GM18870 (cell line): ENCODE data around the gene LRRC8A.
"Not testable (repeated sequence)": the region's sequence is repeated elsewhere in the genome, so short reads cannot be mapped to it uniquely, and the experiment has no call there.

ENCODE experiments used
- ATAC-seq: cut with Tn5 transposase; IDR thresholded peaks from one replicate; pipeline ENCODE4 v1.9.1; 2021; ENCODE audit warnings: moderate library complexity; ENCODE audit not compliant: unreplicated experiment

The LRRC8A gene

GRCh38 chr9:128920381-128921058 lies 38.6 kb downstream of the LRRC8A start, which contains the start of gene PHYHD1:
Gene PHYHD1 (plus strand): TSS chr9:128920982. CDS start chr9:128922324, 1,342 bp downstream.
- no peak for ATAC-seq

- ATAC-seq = no peak
Observed at GRCh38 chr9:128921881-128922763, 40.2 kb downstream of the LRRC8A start.

DNA sequence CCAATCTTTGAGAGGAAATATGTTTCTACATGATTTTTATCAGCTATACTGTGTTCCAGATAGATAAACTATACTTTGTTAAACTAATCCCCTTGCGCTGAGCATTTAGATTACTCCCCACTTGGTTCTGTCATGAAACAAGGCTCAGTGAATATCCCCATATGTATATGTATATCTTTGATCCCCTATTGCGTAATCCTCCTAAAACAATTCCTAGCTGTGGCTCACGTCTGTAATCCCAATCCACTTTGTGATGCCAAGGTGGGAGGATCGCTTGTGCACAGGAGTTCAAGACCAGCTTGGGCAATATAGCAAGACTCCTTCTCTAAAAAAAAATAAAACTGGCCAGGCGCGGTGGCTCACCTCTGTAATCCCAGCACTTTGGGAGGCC lies 41.6 kb downstream of the LRRC8A start:
- no peak for ATAC-seq

DNA sequence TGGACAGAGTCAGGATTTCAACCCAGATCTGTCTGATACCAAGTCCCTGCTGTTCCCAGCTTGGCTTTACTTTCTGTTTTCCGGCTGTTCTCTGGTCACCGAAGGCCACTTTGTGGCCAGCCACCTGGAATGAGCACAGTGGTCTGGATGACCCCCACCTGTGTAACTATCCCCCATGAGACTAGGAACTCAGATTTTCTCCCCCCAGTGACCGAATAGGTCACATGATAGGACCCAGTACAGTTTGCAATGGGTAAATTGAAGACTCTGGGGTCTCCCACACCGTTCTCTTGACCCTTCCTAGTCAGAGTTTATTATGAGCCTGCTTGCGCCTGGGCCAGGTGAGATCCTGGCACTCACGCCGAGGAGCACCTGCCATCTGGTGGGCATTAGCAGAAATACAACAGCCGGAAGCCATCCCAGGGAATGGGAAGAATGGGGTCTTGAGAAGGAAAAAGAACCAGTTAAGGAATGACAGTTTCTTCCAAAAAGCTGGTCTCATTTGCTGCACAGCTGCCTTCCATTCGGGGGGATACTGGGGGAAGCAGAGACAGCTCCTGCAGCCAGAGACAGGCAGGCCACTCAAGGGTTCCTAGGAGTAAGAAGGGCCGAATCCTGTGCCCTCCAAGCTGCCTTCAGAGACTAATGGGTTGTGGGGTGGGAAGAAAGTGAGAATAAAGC lies 45.9 kb downstream of the LRRC8A start:
- no peak for ATAC-seq

DNA sequence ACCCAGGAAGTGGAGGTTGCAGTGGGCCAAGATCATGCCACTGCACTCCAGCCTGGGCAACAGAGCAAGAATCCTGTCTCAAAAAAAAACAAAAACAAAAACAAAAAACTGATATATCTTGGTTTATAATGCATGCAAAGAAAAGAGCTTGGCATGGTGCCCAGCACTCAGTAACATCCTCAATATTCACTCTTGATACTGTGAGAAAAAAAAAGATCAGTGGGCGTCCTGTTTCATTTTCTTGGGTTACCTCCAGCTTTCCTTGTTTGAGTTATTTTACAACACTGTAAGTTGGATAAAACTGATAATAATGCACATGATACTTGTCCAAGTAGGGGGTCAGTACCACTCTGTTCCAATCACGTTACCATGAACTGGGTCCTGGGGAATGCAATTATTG lies 46.7 kb downstream of the LRRC8A start:
- ATAC-seq = no peak

DNA sequence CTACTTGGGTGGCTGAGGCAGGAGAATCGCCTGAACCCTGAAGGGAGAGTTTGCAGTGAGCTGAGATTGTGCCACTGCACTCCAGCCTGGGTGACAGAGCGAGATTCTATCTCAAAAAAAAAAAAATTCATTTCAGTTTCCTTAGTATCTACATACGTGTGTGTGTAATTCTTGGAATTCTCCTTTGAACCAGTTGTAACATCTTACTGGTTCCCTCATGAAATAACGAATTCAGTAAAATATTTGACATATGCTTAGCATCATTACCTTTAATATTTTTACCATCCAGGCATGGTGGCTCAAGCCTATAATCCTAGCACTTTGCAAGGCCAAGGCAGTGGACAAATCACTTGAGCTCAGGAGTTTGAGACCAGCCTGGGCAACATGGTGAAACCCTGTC lies 47.6 kb downstream of the LRRC8A start:
- no peak for ATAC-seq

DNA sequence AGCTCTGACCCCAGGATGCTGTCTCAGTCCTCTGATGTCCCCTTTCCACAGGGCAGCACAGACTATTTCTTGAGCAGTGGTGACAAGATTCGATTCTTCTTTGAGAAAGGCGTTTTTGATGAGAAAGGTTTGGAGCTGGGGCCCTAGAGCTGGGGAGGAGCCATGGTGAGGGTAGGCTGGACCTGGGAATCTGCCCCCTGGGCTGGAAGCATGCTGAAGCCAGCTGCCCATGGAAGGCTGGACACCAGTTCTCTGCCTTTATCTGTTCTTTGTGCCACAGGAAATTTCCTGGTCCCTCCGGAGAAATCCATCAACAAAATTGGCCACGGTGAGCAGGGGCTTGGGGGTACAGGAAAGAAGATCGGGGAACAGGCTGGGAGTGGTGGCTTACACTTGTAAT lies 51.8 kb downstream of the LRRC8A start:
- no peak for ATAC-seq

GRCh38 chr9:128936171-128936865 lies 54.4 kb downstream of the LRRC8A start:
- no peak for ATAC-seq

DNA sequence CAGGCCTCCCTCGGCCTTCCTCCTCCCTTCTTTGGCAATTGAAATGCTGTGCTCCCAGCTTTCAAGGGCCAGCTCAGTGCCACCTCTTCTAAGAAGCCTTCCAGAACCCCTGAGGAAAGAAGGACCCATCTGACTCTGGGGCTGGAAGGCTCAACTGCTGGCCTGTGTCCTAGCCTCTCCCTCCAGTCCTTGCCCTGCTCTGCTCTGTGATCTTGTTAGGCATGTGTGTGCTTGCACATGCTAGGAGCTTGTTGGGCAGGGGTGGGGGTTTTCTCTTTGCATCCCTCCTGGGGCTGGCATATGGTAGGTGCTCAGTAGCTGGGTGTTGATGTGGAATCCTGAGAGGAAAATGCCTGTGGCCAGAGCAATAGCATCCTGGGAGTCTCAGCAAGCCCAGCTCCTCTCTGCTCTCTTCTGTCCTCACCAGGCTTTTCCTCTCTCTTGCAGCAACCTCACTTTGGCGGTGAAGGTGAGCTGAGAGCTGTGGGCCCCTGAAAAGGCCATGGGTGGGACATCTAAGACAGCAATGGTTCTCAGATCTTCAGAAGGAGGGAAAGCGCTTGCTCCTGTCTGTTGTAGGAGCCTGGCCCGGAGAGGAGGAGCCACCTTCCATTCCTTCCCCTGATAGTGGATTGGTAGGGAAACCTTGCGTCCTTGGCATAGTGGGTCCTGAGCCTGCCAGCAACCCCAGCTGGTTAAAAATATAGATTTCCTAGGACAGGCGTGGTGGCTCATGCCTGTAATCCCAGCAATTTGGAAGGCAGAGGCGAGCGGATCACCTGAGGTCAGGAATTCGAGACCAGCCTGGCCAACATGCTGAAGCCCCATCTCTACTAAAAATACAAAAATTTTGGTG lies 55.6 kb downstream of the LRRC8A start:
- no peak for ATAC-seq

GRCh38 chr9:128940271-128940921 lies 58.5 kb downstream of the LRRC8A start:
- no peak for ATAC-seq

GRCh38 chr9:128940946-128941755 lies 59.2 kb downstream of the LRRC8A start:
- no peak for ATAC-seq

DNA sequence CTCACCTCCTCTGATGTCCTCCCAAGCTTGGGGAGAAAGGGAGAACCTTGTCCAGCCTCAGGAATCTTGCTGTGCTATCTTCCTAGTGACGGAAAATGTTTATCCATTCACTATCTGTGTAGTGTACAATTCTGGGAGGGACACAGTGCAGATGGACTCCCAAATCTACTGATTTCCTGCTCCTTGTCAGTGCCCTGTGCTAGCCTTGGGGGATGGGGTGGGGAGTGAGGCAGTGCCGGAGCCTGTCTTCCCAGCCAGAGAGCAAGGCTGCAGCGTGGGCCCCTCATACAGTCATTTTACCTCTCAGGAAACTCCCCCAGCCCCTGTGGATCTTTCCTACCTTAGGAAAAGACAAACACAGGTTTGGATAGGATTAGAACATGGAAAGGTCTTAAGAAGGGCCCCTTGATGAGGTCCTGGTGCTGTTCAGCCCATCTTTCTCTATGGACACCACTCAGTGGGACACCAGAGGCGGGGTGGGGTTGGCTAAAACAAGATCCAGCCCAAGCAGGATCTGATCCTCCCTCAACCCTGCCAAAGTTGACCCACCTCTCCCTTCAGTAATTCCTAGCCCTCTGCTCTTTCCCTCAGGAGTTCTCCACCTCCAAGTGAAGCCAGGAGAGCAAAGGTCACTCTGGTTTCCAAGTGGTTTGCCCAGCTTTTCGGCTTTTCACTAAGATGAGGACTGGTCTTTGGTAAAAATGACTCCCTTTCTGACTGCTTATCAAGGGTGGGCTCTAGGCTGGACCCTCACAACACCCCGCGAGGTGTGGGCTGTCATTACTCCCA lies 62.1 kb downstream of the LRRC8A start:
- no peak for ATAC-seq

DNA sequence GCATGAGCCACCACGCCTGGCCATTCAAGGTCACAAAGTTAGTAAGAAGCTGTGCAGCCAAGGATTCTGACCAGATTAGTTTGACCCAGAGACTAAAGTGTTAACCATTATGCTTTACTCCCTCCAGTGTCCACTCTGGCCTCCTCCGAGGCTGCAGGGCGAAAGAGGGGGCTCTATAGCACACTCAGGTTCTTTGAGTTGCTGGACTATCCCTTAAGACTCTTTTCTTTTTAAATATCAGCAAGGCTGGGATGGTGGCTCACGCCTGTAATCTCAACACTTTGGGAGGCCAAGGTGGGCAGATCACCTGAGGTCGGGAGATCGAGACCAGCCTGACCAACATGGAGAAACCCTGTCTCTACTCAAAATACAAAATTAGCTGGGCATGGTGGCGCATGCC lies 63.0 kb downstream of the LRRC8A start:
- not testable (repeated sequence) for ATAC-seq

- ATAC-seq = no peak
Observed at GRCh38 chr9:128945798-128946501, 64.0 kb downstream of the LRRC8A start.

- no peak for ATAC-seq
Observed at GRCh38 chr9:128946571-128947276, 64.8 kb downstream of the LRRC8A start.

DNA sequence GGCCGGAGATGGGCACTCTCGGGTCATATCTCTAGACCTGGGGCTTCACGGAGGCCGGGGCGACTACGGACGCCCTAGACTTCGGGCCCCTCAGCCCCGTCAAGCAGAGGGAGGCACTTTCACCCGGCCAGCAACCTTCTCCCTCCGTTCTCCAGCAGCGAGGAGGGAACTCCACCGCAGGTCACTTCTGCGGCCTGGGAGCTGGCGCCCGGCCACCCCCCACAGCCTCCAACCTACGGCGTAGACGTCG lies 65.3 kb downstream of the LRRC8A start:
- no peak for ATAC-seq
